ENCODE results near the gene ZFYVE1. TPM values are rescaled to one million over a fixed set of nuclear protein-coding genes. Genes with fewer than 3 reads are reported as not detected.
"Not testable (repeated sequence)": the region's sequence is repeated elsewhere in the genome, so short reads cannot be mapped to it uniquely, and the experiment has no call there.

ZFYVE1 gene, protein sequence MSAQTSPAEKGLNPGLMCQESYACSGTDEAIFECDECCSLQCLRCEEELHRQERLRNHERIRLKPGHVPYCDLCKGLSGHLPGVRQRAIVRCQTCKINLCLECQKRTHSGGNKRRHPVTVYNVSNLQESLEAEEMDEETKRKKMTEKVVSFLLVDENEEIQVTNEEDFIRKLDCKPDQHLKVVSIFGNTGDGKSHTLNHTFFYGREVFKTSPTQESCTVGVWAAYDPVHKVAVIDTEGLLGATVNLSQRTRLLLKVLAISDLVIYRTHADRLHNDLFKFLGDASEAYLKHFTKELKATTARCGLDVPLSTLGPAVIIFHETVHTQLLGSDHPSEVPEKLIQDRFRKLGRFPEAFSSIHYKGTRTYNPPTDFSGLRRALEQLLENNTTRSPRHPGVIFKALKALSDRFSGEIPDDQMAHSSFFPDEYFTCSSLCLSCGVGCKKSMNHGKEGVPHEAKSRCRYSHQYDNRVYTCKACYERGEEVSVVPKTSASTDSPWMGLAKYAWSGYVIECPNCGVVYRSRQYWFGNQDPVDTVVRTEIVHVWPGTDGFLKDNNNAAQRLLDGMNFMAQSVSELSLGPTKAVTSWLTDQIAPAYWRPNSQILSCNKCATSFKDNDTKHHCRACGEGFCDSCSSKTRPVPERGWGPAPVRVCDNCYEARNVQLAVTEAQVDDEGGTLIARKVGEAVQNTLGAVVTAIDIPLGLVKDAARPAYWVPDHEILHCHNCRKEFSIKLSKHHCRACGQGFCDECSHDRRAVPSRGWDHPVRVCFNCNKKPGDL
- total RNA-seq (2014; rRNA removed; shearing (Covaris generic)), result 10.8 and 13.8 TPM in 2 replicates

DNA sequence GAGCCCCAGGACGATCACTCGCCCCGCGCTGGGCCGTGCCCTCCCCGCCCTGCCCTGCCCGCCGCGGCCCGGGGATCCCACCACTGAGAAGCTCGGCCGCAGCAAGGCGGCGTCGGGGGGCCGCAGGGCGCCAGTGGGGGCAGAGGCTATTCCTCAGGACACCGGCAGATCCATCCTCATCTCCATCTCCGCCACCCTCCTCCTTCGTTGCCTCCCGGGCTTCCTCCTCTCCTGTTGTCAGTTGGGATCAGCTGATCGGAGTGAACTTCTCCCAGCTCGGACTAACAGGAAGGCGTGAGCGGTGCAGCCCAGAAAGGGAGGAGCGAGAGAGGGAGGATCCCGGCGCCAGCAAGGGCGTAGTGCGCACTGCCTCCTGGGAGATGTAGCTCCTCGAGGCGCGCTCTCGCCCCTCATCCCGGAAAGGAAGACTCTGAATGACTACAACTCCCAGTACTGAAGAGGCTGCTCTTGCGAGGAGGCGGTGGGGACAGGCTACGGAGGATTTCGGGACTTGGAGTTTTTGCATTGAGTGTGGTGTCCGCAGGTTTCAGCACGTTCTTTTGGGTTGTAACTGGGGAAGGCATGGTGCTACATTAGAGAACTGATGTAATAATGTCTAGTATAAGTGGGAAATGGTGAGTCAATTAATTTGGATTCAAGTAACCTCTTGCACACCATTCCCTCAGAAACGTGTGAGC is at the start of gene ZFYVE1:
Gene ZFYVE1, minus strand, starts transcription at position 262 of the 698 bp plus-strand sequence. CDS start 2,598 bp downstream, outside the sequence.
- DNase-seq (ENCODE audit: low spot score), result peak; percentile 99

DNA sequence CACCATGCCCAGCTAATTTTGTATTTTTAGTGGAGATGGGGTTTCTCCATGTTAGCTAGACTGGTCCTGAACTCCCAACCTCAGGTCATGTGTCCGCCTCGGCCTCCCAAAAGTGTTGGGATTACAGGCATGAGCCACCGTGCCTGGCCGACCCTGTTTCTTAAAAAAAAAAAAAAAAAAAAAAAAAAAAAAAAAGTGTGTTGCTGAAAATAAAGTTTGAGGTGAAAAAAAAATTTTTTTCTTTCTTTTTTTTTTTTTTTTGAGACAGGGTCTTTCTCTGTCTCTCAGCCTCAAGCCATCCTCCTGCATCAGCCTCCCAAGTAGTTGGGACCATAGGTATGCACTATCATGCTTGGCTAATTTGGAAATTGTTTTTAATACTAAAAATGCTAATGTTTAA is 42.7 kb upstream of the ZFYVE1 start:
- no peak for DNase-seq (ENCODE audit: low spot score)

DNA sequence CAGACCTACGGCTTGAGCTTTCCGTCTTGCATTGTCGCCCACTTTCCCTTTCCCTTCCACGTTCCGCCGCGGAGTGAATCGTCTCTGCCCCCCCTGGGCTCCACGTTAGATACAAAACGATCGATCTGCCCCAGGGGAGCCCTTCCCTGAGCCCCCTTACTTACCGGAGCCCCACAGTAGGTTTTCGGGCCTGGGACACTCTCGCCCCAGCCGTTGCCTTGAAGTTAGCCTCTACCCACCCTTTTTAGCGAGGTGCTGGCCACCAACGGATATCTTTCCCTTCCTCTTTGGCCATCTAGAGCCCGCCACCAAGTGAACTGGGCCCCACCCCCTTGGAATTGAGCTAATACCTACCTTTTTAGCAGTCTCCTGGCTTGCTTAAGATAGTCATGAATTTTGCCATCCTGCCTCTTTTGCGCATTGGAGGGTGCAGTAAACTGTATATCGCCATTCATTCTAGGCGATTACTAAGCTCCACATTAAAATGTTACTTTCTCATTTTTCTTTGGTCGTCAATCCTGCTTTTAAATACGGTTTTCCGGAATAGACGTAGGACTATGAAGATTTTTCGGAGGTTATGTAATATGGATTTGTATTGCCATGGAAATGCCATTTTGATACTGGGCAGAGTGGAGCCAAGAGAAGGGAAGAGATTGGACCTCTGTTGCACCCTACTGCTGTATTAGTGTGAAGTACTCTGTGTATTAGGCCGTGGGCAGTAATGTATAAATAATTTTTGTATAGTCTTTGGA is 32.2 kb upstream of the ZFYVE1 start:
- peak; percentile 57 for DNase-seq (ENCODE audit: low spot score)

DNA sequence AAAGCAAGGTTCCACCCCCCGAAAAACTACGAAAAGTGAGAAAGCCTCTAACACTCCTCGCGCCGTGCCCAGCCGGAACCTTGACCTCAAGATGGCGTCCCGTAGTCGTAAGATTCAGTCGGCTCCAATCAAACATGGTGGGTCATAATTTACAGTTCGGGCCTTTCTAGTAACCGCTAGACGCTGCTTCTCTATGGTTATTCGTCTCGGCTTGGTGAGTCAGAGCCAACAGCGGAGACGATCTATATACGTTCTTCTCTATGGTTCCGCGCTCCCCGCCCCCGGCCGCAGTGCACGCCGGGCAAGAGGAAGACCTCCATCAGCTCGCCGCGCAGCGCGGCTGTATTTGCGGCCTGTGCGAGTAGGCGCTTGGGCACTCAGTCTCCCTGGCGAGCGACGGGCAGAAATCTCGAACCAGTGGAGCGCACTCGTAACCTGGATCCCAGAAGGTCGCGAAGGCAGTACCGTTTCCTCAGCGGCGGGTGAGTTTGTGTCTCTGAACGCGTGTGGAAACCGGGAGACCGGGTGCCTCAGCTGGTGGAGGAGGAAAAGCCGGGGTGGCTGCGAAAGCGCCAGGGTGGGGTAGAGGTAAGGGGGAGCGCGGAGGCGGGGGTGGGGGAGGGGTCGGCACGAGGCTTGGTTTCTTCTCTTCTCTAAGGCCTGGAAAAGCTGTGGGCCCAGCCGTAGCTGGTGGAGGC is 31.5 kb upstream of the ZFYVE1 start, which contains the start of gene RBM25:
Gene RBM25, plus strand, starts transcription at position 311 of the 698 bp plus-strand sequence. CDS start 13,108 bp downstream, outside the sequence.
- DNase-seq (ENCODE audit: low spot score), result peak; percentile 99

DNA sequence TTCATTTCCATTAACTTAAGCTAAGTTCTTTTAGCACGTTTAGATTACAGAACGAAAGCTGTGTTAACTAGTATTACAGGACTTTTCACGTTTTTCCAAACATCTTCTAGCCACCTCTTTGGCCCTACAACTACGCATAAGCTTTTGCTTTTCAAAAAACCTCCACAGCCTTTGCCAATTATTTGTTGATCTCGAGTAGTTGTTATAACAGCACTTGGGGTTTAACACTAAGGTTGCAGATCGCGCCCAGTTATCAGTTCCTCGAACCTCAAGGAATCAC is 31.0 kb upstream of the ZFYVE1 start:
- DNase-seq (ENCODE audit: low spot score), result no peak

DNA sequence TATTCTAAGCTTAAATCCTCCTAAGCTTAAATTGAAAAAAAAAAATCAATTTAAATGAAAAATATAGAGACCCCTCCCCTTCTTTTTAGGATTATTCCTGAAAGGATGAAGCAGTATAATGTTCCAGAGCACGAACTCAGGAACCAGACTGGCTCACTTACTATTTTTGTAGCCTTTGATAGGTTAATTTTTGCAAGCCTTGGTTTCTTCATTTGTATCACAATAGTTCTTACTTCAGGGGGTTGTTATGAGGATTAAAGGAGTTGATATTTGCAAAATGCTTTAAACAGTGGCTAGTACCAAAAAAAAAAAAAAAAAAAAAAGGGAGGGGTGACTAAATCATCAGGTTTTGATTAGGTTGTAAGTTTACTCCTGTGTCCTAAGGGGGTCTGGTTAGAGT is 28.3 kb upstream of the ZFYVE1 start:
- no peak for DNase-seq (ENCODE audit: low spot score)

DNA sequence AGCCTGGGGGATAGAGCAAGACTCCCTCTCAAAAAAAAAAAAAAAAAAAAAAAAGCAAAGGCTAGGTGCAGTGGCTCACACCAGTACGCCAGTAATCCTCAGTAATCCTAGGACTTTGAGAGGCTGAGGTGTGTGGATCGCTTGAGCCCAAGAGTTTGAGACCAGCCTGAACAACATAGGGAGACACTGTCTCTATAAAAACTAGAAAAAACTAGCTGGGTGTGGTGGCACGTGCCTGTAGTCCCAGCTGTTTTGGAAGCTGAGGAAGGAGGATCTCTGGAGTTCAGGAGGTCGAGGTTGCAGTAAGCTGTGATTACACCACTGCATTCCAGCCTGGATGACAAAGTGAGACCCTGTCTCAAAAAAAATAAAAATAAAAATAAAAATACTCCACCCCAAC is 22.5 kb upstream of the ZFYVE1 start:
- no peak for DNase-seq (ENCODE audit: low spot score)

DNA sequence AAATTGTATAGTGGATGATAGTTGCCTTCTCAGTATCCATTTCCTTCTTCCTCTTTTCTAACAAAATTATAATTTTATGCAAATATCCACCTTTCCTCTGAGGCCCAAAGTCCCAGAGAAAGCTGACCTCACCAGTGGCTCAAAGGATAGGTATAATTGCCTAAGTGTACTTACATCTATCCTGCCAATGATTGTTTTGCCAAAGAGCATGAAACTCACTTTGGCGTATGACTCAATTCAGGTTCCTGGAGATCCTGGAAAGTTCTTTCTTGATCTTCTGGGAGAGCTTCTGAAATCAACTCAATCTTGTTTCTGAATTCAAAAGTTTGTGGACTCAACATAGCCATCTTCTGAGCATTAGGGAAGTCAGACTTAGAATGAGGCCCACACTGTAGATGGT is 20.9 kb upstream of the ZFYVE1 start:
- no peak for DNase-seq (ENCODE audit: low spot score)

DNA sequence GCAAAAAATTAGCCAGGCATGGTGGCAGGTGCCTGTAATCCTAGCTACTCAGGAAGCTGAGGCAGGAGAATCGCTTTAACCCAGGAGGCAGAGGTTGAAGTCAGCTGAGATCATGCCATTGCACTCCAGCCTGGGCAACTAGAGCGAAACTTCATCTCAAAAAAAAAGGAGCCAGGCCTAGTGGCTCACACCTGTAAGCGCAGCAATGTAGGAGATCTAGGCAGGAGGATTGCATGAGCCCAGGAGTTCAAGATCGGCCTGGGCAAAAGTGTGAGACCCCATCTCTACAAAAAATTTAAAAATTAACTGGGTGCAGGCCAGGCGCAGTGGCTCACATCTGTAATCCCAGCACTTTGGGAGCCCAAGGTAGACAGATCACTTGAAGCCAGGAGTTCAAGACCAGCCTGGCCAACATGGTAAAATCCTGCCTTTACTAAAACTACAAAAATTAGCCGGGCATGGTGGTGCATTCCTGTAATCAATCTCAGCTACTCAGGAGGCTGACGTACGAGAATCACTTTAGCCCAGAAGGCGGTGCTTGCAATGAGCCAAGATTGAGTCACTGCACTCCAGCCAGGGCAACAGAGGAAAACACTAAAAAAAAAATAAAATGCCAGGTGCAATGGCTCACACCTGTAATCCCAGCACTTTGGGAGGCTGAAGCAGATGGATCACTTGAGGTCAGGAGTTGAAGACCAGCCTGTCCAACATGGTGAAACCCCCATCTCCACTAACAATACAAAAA is 10.0 kb upstream of the ZFYVE1 start:
- peak; percentile 41 for DNase-seq (ENCODE audit: low spot score)

DNA sequence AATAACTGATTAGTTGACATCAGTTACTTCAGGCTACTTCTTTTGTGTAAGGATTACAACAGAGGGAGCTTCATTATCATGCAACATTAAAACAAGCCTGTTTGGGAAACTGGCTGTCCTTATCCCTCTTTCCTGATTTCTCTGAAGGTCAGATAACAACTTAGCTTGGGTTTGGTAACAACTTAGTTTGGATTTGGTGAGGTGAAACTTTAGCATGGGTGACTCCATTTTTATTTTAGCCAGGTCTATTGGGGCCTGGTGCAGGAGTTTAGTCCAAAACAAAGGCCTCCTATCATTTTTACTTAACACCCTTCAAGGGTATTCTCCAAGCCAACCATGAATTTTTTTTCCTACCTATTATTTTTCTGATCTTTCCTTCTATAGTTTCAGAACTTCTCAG is 1.1 kb upstream of the ZFYVE1 start:
- DNase-seq (ENCODE audit: low spot score), result no peak

DNA sequence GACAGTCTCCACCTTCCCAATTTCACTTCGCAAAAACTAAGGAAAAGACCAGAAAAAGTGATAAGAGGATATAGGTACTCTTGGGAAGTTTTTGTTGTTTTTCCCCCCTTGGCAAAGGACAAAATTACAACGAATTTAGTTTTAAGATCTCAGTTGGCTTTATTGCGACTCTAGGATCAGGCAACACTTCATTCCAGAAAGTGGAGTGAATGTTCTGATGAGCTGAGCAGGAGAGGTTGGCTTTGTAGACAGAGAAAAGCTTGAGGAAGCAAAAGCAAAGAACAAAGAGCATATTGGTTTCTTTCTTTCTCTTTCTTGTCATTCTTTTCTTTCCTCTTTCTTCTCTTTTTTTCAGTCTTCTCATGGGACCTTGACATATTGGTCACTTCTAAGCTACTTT is 640 bp upstream of the ZFYVE1 start:
- no peak for DNase-seq (ENCODE audit: low spot score)

DNA sequence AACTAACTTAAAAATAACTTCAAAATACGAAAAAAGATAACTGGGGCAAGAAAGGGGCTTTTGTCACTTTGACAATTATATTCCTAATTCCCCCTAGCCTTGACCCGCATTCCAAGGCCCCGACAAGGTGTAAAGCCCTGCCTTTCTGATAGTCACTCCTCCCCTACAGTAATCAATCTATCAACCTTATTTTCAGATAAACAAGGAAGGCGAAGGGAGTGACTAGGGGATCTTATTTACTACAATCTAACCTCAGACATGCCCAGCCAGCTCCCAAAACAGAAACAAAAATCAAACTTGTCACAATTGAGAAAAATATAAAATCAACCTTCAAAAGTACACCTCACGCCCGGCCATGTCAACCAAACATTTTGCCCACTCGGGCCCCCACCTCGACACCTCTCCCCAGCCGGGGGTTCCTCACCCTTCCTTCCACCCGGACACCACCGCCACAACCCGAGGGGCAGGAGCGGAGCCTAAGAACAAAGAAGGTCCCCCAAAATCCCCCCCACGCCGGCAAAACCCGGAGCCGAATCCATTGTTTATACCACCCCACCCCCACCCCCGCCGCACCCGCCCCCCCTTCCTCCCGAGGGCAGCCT is 562 bp downstream of the ZFYVE1 start:
- no peak for DNase-seq (ENCODE audit: low spot score)

DNA sequence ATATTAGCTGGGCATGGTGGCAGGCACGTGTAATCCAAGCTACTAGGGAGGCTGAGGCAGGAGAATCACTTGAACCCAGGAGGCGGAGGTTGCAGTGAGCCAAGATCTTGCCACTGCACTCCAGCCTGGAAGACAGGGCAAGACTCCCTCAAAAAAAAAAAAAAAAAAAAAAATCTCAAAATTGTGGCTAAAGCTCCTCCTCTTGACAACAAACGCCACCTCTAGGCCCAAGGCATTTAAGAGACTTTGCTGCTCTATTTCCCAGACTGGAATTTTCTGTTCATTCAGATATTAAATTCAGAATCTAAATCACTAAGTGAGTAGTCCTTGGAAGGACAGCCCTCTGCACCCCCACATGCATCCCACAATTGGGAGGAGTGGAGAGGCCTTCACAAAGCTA is 1.4 kb downstream of the ZFYVE1 start:
- no peak for DNase-seq (ENCODE audit: low spot score)

DNA sequence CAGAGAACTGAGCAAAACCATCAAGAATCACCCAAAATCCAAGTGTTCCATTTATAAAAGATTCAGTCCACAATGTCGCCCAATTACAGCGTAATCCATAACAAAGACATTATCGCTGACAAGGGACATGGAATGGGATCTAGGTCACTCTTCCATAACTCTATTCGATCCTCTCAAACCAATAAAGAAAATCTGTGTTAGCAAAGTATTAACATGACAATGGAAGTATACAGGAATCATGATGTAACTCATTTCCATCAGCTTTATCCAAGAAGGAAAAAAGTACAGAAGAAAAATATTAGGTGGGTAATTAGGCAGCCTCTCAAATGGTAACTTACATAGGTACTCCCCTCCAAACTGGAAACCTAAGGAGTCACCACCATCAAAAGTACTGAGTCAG is 4.9 kb downstream of the ZFYVE1 start:
- DNase-seq (ENCODE audit: low spot score), result no peak

DNA sequence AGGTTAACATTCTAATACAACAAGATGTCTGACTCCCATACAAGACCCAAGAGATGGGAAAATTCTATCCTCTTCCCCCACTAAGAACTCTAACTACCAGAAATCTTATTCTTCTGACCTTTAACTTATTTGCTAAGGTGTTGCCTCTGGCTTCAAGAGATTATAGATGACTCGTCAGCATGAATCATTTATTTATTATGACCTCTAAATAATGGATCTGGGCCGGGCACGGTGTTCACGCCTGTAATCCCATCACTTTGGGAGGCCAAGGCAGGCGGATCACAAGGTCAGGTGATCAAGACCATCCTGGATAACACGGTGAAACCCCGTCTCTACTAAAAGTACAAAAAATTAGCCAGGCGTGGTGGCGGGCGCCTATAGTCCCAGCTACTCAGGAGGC is 10.9 kb downstream of the ZFYVE1 start:
- not testable (repeated sequence) for DNase-seq (ENCODE audit: low spot score)

DNA sequence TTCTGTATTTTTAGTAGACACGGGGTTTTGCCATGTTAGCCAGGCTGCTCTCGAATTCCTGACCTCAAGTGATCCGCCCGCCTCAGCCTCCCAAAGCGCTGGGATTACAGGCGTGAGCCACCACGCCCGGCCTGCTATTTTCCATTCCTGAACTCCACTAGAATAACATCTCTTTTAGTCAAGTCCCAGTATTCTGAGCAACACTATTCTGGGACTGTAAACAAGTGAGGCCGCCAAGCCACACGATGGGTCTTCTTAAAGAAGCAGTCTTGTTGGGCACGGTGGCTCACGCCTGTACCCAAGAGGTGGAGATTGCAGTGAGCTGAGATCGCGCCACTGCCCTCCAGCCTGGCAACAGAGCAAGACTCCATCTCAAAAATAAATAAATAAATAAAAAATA is 11.4 kb downstream of the ZFYVE1 start:
- not testable (repeated sequence) for DNase-seq (ENCODE audit: low spot score)

DNA sequence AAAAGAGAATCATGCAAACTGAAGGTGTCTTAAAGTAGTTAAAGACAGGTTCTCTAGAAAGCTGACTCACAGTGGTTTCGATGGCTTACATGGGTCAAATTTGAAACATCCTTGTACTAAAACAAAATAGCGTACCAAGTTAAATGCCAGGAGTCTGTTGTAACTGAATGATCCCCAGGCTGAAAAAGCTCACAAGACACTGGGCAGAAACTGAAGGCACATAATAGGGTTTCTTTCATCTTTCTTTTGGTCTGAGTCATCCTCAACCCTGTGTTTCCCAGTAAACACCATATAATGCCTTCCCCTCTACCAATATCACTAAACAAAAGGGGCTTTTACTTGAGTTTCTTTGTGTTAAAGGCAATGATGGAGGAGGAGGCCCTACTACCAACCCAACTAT is 12.8 kb downstream of the ZFYVE1 start:
- DNase-seq (ENCODE audit: low spot score), result no peak

DNA sequence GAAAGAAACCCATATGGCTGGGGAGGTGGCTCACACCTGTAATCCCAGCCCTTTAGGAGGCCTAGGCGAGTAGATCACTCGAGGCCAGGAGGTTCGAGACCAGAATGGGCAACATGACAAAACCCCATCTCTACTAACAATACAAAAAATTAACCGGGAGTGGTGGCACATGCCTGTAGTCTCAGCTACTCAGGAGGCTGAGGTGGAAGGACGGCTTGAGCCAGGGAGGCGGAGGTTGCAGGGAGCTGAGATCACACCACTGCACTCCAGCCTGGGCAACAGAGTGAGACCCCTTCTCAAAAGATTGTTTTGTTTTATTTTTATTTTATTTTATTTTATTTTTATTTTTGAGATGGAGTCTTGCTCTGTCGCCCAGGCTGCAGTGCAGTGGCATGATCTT is 15.7 kb downstream of the ZFYVE1 start:
- DNase-seq (ENCODE audit: low spot score), result not testable (repeated sequence)

DNA sequence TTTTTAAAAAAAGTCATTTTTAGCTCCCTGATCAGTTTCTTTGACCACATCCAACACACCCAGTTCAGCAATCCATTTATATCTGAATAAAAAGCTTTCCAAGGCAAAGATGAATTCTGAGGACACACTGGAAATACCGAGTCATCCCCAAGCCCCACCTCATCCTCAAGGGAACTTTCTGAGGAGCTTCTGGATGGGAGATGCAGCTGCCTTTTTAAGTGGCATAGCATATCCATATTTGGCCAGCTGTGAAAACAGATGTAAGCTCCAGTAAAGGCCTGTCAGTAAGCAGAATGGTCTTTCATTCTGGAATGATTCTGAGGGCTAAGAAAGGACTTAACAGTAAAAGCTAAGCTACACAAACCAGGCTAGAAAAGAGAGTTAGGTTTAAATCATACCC is 18.4 kb downstream of the ZFYVE1 start:
- peak; percentile 16 for DNase-seq (ENCODE audit: low spot score)

DNA sequence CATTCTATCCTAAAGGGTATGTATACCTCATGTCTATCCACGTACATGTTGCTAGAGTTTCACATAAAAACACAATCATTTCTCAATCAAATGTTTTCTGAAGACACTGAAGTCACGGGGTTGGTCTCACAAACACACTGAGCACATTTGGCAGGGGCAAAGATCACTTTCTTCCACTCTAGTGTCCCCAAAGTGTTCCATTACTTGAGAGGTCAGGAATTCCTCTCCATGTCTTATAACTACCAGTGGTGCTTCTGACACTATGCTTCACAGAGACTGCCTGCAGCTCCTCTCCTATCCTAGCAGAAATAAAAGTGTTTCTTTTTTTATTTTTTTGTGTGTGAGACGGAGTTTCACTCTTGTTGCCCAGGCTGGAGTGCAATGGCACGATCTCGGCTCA is 19.1 kb downstream of the ZFYVE1 start:
- DNase-seq (ENCODE audit: low spot score), result no peak

Measured in A172 (cell line).